Measurements from ENCODE around the gene QRFP. TPM values are rescaled to one million over a fixed set of nuclear protein-coding genes. Genes with fewer than 3 reads are reported as not detected.

QRFP gene
- polyA plus RNA-seq, 1 of the 3 experiments (the other 2 are of a cell fraction): not detected

GRCh38 chr9:130919559-130920145 lies 23.0 kb upstream of the QRFP start (continued):
- TF ChIP-seq REST (IDR thresholded peaks at IDR 0.05; ENCODE audit: low read depth, low read length): no peak
- TF ChIP-seq SMC3 (IDR thresholded peaks at IDR 0.05; ENCODE audit: low read depth, low read length): no peak
- no peak for TF ChIP-seq CTCF (IDR thresholded peaks at IDR 0.05)
- TF ChIP-seq MAX (IDR thresholded peaks at IDR 0.05; ENCODE audit: low read depth): no peak
- no peak for TF ChIP-seq PBX3 (IDR thresholded peaks at IDR 0.05)
- TF ChIP-seq TAF1 (IDR thresholded peaks at IDR 0.05; ENCODE audit: borderline replicate concordance, low read depth, low read length): no peak

- Histone ChIP-seq H3F3A (replicated peaks; ENCODE audit: insufficient read depth) (no peaks in the 10 kb centered on the region), H3K9me3 (no peaks in the 10 kb centered on the region), H3K27me3 (ENCODE audit: insufficient read depth) (no peaks in the 10 kb centered on the region; the same call in 1 of the 2 replicates), H3K4me2 (no peak overlapping the region), H3K9ac (no peak overlapping the region), H3K4me3 (ENCODE audit: low read depth in 2 of 2, low read length in 1 of 2) (no peak overlapping the region), H3K27ac (ENCODE audit: low read depth in 2 of 2, low read length in 1 of 2) (no peak overlapping the region), H3K36me3 (replicated peaks in 1 of 2; ENCODE audit: control insufficient read depth in 1 of 2, insufficient read depth in 2 of 2, low read length in 1 of 2) (no peaks in the 10 kb centered on the region), H3K9me2 (no peaks in the 10 kb centered on the region), H2AFZ (ENCODE audit: low read depth) (no peak overlapping the region), H4K20me1 (ENCODE audit: insufficient read depth) (no peaks in the 10 kb centered on the region), H3K4me1 (ENCODE audit: control insufficient read depth in 1 of 2, insufficient read depth in 2 of 2, low read depth in 1 of 2, low read length in 1 of 2) (no peaks in the 10 kb centered on the region), H3K79me2 (ENCODE audit: insufficient read depth) (no peaks in the 10 kb centered on the region)
- ChIA-PET CTCF (interaction anchor here (0.6 to 2.2 kb wide), 5 partner anchors 9 to 131 kb away, joined by 3 to 9 read pairs (median 3); no protein-coding TSS in a partner anchor), POLR2A (no interaction called here)
- TF ChIP-seq JUND (IDR thresholded peaks at IDR 0.05) (no peak), TAF1 (IDR thresholded peaks at IDR 0.05; ENCODE audit: borderline replicate concordance, low read depth, low read length) (no peak), NRF1 (IDR thresholded peaks at IDR 0.05; ENCODE audit: low read depth, low read length) (no peak), FOSL2 (IDR thresholded peaks at IDR 0.05; ENCODE audit: borderline replicate concordance, low read depth) (no peak), RXRA (IDR thresholded peaks at IDR 0.05; ENCODE audit: borderline replicate concordance, low read depth) (no peak), NFIC (IDR thresholded peaks at IDR 0.05; ENCODE audit: borderline replicate concordance) (no peak), MXI1 (IDR thresholded peaks at IDR 0.05; ENCODE audit: low read depth, low read length) (no peak), TEAD4 (IDR thresholded peaks at IDR 0.05; ENCODE audit: borderline replicate concordance, insufficient read depth) (no peak), EZH2phosphoT487 (IDR thresholded peaks at IDR 0.05; ENCODE audit: borderline replicate concordance, low read depth) (no peak), YY1 (IDR thresholded peaks at IDR 0.05; ENCODE audit: low read depth) (no peak)
- 71% methylated on average over 22 of the region's 33 CpGs for WGBS (ENCODE audit: low lambda C conversion rate)
- DNase-seq: no peak
Observed at GRCh38 chr9:130918826-130919558, 22.4 kb upstream of the QRFP start.

Data from SK-N-SH (cell line).